H9 (cell line): ENCODE results near the gene FAXDC2. TPM values are rescaled to one million over a fixed set of nuclear protein-coding genes. Genes with fewer than 3 reads are reported as not detected.

ENCODE experiments used
- DNase-seq: peaks from one replicate; pipeline ENCODE4 v3.0.0-alpha.2; 2017
- H2AFZ ChIP-seq: one replicate; pipeline ENCODE4 v1.6.1; 2013; ENCODE audit warnings: mild to moderate bottlenecking, low read length, control low read depth, moderate library complexity
- H2AK5ac ChIP-seq: 2 replicates; pipeline ENCODE4 v1.6.1; 2013; ENCODE audit warnings: low read length, control low read depth, mixed read lengths; ENCODE audit not compliant: insufficient read length
- H2BK120ac ChIP-seq: one replicate; pipeline ENCODE4 v1.6.1; 2013; ENCODE audit warnings: low read depth, mild to moderate bottlenecking, low read length, control low read depth, inconsistent platforms; ENCODE audit not compliant: poor library complexity, severe bottlenecking
- H2BK12ac ChIP-seq: 2 replicates; pipeline ENCODE4 v1.6.1; 2013; ENCODE audit warnings: low read length, control low read depth, mixed read lengths, low read depth; ENCODE audit not compliant: insufficient read length
- H2BK15ac ChIP-seq: 2 replicates; pipeline ENCODE4 v1.6.1; 2013; ENCODE audit warnings: low read depth, low read length, control low read depth
- H2BK20ac ChIP-seq: one replicate; pipeline ENCODE4 v1.6.1; 2013; ENCODE audit warnings: low read depth, mild to moderate bottlenecking, low read length, control low read depth, inconsistent platforms; ENCODE audit not compliant: poor library complexity, severe bottlenecking
- H2BK5ac ChIP-seq: 2 replicates; pipeline ENCODE4 v1.6.1; 2013; ENCODE audit warnings: low read length, control low read depth, mixed read lengths; ENCODE audit not compliant: insufficient read length
- H3K14ac ChIP-seq: 2 replicates; pipeline ENCODE4 v1.6.1; 2013; ENCODE audit warnings: low read length, control low read depth; ENCODE audit not compliant: insufficient read depth
- H3K18ac ChIP-seq: 2 replicates; pipeline ENCODE4 v1.6.1; 2013; ENCODE audit warnings: low read depth, mild to moderate bottlenecking, mixed read lengths, low read length, control low read depth; ENCODE audit not compliant: insufficient read length
- H3K23ac ChIP-seq: 2 replicates; pipeline ENCODE4 v1.6.1; 2013; ENCODE audit warnings: low read length, control low read depth, mixed read lengths, low read depth; ENCODE audit not compliant: insufficient read length
- H3K23me2 ChIP-seq: 2 replicates; pipeline ENCODE4 v1.6.1; 2013; ENCODE audit warnings: low read depth, mild to moderate bottlenecking, mixed read lengths, low read length, control low read depth; ENCODE audit not compliant: insufficient read length, poor library complexity, severe bottlenecking
- H3K27ac ChIP-seq: 2 replicates; pipeline ENCODE4 v1.5.1; 2013; ENCODE audit warnings: low read length, control low read depth, mixed read lengths, low read depth; ENCODE audit not compliant: insufficient read length
- H3K27me3 ChIP-seq: 2 replicates; pipeline ENCODE4 v1.6.1; 2013; ENCODE audit warnings: low read length, control low read depth, inconsistent platforms; ENCODE audit not compliant: insufficient read depth
- H3K4ac ChIP-seq: 2 replicates; pipeline ENCODE4 v1.6.1; 2013; ENCODE audit warnings: low read depth, mild to moderate bottlenecking, control low read depth, inconsistent platforms, low read length, moderate library complexity
- H3K4me1 ChIP-seq: 2 replicates; pipeline ENCODE4 v1.6.1; 2013; ENCODE audit warnings: low read length, control low read depth, inconsistent platforms; ENCODE audit not compliant: insufficient read depth
- H3K4me2 ChIP-seq: 2 replicates; pipeline ENCODE4 v1.6.1; 2013; ENCODE audit warnings: low read length, control low read depth, mixed read lengths; ENCODE audit not compliant: insufficient read length, insufficient read depth
- H3K56ac ChIP-seq: 2 replicates; pipeline ENCODE4 v1.6.1; 2013; ENCODE audit warnings: low read depth, mild to moderate bottlenecking, mixed read lengths, low read length, control low read depth; ENCODE audit not compliant: insufficient read length
- H3K79me1 ChIP-seq: 2 replicates; pipeline ENCODE4 v1.6.1; 2013; ENCODE audit warnings: low read depth, mild to moderate bottlenecking, moderate library complexity, low read length, control low read depth, inconsistent platforms; ENCODE audit not compliant: insufficient read depth, poor library complexity, severe bottlenecking
- H3K79me2 ChIP-seq: 2 replicates; pipeline ENCODE4 v1.6.1; 2013; ENCODE audit warnings: low read length, control low read depth, inconsistent platforms; ENCODE audit not compliant: insufficient read depth
- H3K9ac ChIP-seq: 2 replicates; pipeline ENCODE4 v1.6.1; 2013; ENCODE audit warnings: low read length, control low read depth, mixed read lengths; ENCODE audit not compliant: insufficient read length; ENCODE audit errors: extremely low read depth
- H3K9me3 ChIP-seq: one replicate; pipeline ENCODE4 v1.6.1; 2013; ENCODE audit warnings: low read depth, low read length, inconsistent platforms; ENCODE audit not compliant: control insufficient read depth
- H3T11ph ChIP-seq: one replicate; pipeline ENCODE4 v1.6.1; 2013; ENCODE audit warnings: mild to moderate bottlenecking, low read length, control low read depth, inconsistent platforms
- H4K20me1 ChIP-seq: one replicate; pipeline ENCODE4 v1.6.1; 2013; ENCODE audit not compliant: control insufficient read depth, insufficient read length, insufficient read depth
- H4K5ac ChIP-seq: 2 replicates; pipeline ENCODE4 v1.6.1; 2013; ENCODE audit warnings: low read depth, mild to moderate bottlenecking, mixed read lengths, low read length, control low read depth; ENCODE audit not compliant: insufficient read length
- H4K8ac ChIP-seq: replicated peaks from 2 replicates; pipeline ENCODE4 v1.6.1; 2013; ENCODE audit warnings: low read length, control low read depth, mixed read lengths, low read depth; ENCODE audit not compliant: insufficient read length
- H4K91ac ChIP-seq: 2 replicates; pipeline ENCODE4 v1.6.1; 2013; ENCODE audit warnings: low read depth, mild to moderate bottlenecking, moderate library complexity, mixed read lengths, low read length, control low read depth; ENCODE audit not compliant: insufficient read length
- H3K27ac Mint-ChIP-seq, 3 experiments: 2 replicates in 2 of 3; 3 replicates in 1 of 3; pipeline ENCODE4 v1.8.0; 2020 to 2021; ENCODE audit warnings: mixed read lengths in 3 of 3, mild to moderate bottlenecking in 1 of 3, moderate library complexity in 1 of 3
- H3K27me3 Mint-ChIP-seq: 2 replicates; pipeline ENCODE4 v1.8.0; 2021; ENCODE audit warnings: low read depth, mild to moderate bottlenecking, moderate library complexity, mixed read lengths
- H3K36me3 Mint-ChIP-seq, 3 experiments: 2 replicates in 2 of 3; 3 replicates in 1 of 3; pipeline ENCODE4 v1.8.0; 2020 to 2021; ENCODE audit warnings: low read depth in 3 of 3, mixed read lengths in 3 of 3; ENCODE audit not compliant: insufficient read depth in 1 of 3
- H3K4me1 Mint-ChIP-seq, 2 experiments: 2 replicates each; pipeline ENCODE4 v1.8.0; 2020; ENCODE audit warnings: mixed read lengths in 2 of 2
- H3K4me3 Mint-ChIP-seq, 2 experiments: 2 replicates in 1 of 2; 3 replicates in 1 of 2; pipeline ENCODE4 v1.8.0; 2020 to 2021; ENCODE audit warnings: mild to moderate bottlenecking in 2 of 2, mixed read lengths in 2 of 2, moderate library complexity in 1 of 2
- H3K9me3 Mint-ChIP-seq, 2 experiments: 2 replicates in 1 of 2; 3 replicates in 1 of 2; pipeline ENCODE4 v1.8.0; 2020; ENCODE audit warnings: mild to moderate bottlenecking in 2 of 2, mixed read lengths in 2 of 2, moderate library complexity in 1 of 2
- WGBS: extraction: QIAGEN DNeasy Blood & Tissue Kit; methylation state at CpG from one replicate; pipeline ENCODE4 v1.1.7; 2013; ENCODE audit warnings: missing lambda C conversion rate, low lambda C conversion rate, mixed read lengths; ENCODE audit not compliant: insufficient read length; ENCODE audit errors: extremely low coverage; 5-methylcytosine and 5-hydroxymethylcytosine counted together
- total RNA-seq: library from RNA; stranded (reverse); gene quantifications from 2 replicates; pipeline ENCODE4 v1.2.1, GENCODE V29; 2021
- TF ChIP-seq, protein P1 (sequence below): fragments of 200-600 bp; sonication (generic); conservative IDR thresholded peaks from 3 replicates; pipeline ENCODE4 v1.8.0; 2021; ENCODE audit warnings: antibody characterized with exemption, mild to moderate bottlenecking

FAXDC2 gene
- total RNA-seq, 1 experiment from 2014 or later = 3.0 TPM

GRCh38 chr5:154871734-154872133 lies 21.3 kb upstream of the FAXDC2 start:
- Histone ChIP-seq H2AFZ (no peak overlapping the region), H4K5ac (no peak overlapping the region), H3K27me3 (no peaks in the 10 kb centered on the region), H2BK15ac (no peak overlapping the region), H3K4me1 (no peaks in the 10 kb centered on the region), H2BK120ac (no peak overlapping the region), H3K9ac (no peak overlapping the region), H3K56ac (no peak overlapping the region), H2BK20ac (no peak overlapping the region), H2BK5ac (no peak overlapping the region), H3K79me2 (no peaks in the 10 kb centered on the region), H2BK12ac (no peak overlapping the region), H3K18ac (no peak overlapping the region), H3K27ac (no peak overlapping the region), H3K79me1 (no peaks in the 10 kb centered on the region), H3T11ph (no peak overlapping the region), H4K8ac (no peak overlapping the region), H3K4ac (no peak overlapping the region), H3K23me2 (no peaks in the 10 kb centered on the region), H3K23ac (no peak overlapping the region), H4K20me1 (no peaks in the 10 kb centered on the region), H2AK5ac (no peak overlapping the region), H4K91ac (no peak overlapping the region), H3K4me2 (no peak overlapping the region), H3K14ac (no peak overlapping the region), H3K9me3 (no peaks in the 10 kb centered on the region)
- Mint-ChIP-seq H3K27ac (no peak overlapping the region), H3K36me3 (peaks cover 40 to 75% (median 72%) of the 10 kb centered on the region in 3 experiments), H3K4me1 (no peaks in the 10 kb centered on the region), H3K9me3 (no peaks in the 10 kb centered on the region), H3K27me3 (no peaks in the 10 kb centered on the region), H3K4me3 (no peak overlapping the region)
- WGBS = no CpG with 5 or more reads among the region's 4 CpGs
- TF ChIP-seq, protein P1, sequence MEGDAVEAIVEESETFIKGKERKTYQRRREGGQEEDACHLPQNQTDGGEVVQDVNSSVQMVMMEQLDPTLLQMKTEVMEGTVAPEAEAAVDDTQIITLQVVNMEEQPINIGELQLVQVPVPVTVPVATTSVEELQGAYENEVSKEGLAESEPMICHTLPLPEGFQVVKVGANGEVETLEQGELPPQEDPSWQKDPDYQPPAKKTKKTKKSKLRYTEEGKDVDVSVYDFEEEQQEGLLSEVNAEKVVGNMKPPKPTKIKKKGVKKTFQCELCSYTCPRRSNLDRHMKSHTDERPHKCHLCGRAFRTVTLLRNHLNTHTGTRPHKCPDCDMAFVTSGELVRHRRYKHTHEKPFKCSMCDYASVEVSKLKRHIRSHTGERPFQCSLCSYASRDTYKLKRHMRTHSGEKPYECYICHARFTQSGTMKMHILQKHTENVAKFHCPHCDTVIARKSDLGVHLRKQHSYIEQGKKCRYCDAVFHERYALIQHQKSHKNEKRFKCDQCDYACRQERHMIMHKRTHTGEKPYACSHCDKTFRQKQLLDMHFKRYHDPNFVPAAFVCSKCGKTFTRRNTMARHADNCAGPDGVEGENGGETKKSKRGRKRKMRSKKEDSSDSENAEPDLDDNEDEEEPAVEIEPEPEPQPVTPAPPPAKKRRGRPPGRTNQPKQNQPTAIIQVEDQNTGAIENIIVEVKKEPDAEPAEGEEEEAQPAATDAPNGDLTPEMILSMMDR = no peak
- no peak for DNase-seq
